ENCODE measurements around the gene WDTC1. TPM values are rescaled to one million over a fixed set of nuclear protein-coding genes. Genes with fewer than 3 reads are reported as not detected.

Gene WDTC1
- total RNA-seq, 1 experiment from 2014 or later: 23.7 TPM

Other genes starting within 250 kb of the WDTC1 start
- gene TRNP1, start 240.9 kb upstream of the WDTC1 start, total RNA-seq (2014; rRNA removed): 108 and 109 TPM in 2 replicates
- gene TENT5B, start 221.8 kb upstream of the WDTC1 start, total RNA-seq (2014; rRNA removed): 20.0 and 21.4 TPM in 2 replicates
- 25.2 and 26.4 TPM in 2 replicates for gene SLC9A1, start 79.5 kb upstream of the WDTC1 start, total RNA-seq (2014; rRNA removed)
- 50.3 and 57.4 TPM in 2 replicates for gene TMEM222, start 87.5 kb downstream of the WDTC1 start, total RNA-seq (2014; rRNA removed)
- 26.8 and 34.3 TPM in 2 replicates for gene SYTL1, start 107.4 kb downstream of the WDTC1 start, total RNA-seq (2014; rRNA removed)
- 25.1 and 44.5 TPM in 2 replicates for gene MAP3K6, start 132.3 kb downstream of the WDTC1 start, total RNA-seq (2014; rRNA removed)
- not detected in 2 replicates for gene FCN3, start 140.2 kb downstream of the WDTC1 start, total RNA-seq (2014; rRNA removed)
- gene CD164L2, start 148.7 kb downstream of the WDTC1 start, total RNA-seq (2014; rRNA removed): 0.40 and 0.47 TPM in 2 replicates
- 4.7 TPM in 2 replicates for gene GPR3, start 158.0 kb downstream of the WDTC1 start, total RNA-seq (2014; rRNA removed)